ENCODE measurements around the gene MYO5B. TPM values are rescaled to one million over a fixed set of nuclear protein-coding genes. Genes with fewer than 3 reads are reported as not detected.
A peak's percentile ranks its signal among the peaks of the same experiment; 100 is the strongest.
"Not testable (repeated sequence)": the region's sequence is repeated elsewhere in the genome, so short reads cannot be mapped to it uniquely, and the experiment has no call there.

Gene MYO5B
- polyA plus RNA-seq, 12 donors, result 1.0 to 10.1 (median 1.5) TPM; not detected in 1

- DNase-seq, result no peak
Observed at GRCh38 chr18:50105027-50105426, 89.9 kb downstream of the MYO5B start.

GRCh38 chr18:50104421-50104820 lies 90.5 kb downstream of the MYO5B start:
- DNase-seq, result no peak

GRCh38 chr18:50099725-50100407 lies 95.1 kb downstream of the MYO5B start:
- DNase-seq, result no peak

- no peak for DNase-seq
Observed at GRCh38 chr18:50097702-50098101, 97.2 kb downstream of the MYO5B start.

GRCh38 chr18:50096766-50097435 lies 98.0 kb downstream of the MYO5B start:
- DNase-seq, result no peak

GRCh38 chr18:50094786-50095185 lies 100.2 kb downstream of the MYO5B start:
- not testable (repeated sequence) for DNase-seq

- DNase-seq, result no peak
Observed at GRCh38 chr18:50094221-50094773, 100.7 kb downstream of the MYO5B start.

GRCh38 chr18:50093366-50094064 lies 101.4 kb downstream of the MYO5B start:
- DNase-seq, result no peak

GRCh38 chr18:50092245-50092805 lies 102.6 kb downstream of the MYO5B start:
- no peak for DNase-seq

GRCh38 chr18:50091509-50092244 lies 103.3 kb downstream of the MYO5B start:
- DNase-seq, result no peak

- DNase-seq, result no peak
Observed at GRCh38 chr18:50090370-50091312, 104.3 kb downstream of the MYO5B start.

- no peak for DNase-seq
Observed at GRCh38 chr18:50089702-50090101, 105.2 kb downstream of the MYO5B start.

- DNase-seq, result no peak
Observed at GRCh38 chr18:50083708-50084107, 111.2 kb downstream of the MYO5B start.

GRCh38 chr18:50080932-50081560 lies 113.9 kb downstream of the MYO5B start:
- no peak for DNase-seq

GRCh38 chr18:50080316-50080715 lies 114.6 kb downstream of the MYO5B start:
- DNase-seq, result peak; percentile 30

- DNase-seq, result peak; percentile 54
Observed at GRCh38 chr18:50079571-50080295, 115.2 kb downstream of the MYO5B start.

- no peak for DNase-seq
Observed at GRCh38 chr18:50076277-50076676, 118.7 kb downstream of the MYO5B start.

GRCh38 chr18:50075772-50076171 lies 119.2 kb downstream of the MYO5B start:
- no peak for DNase-seq

GRCh38 chr18:50074404-50074803 lies 120.5 kb downstream of the MYO5B start:
- DNase-seq, result no peak

Data from muscle of arm (tissue), 12 donors.